Effector memory CD4-positive, alpha-beta T cell (primary cell): ENCODE results near the gene ATP8A1.

Experiments used
- DNase-seq, 3 donors: peaks; one replicate each; pipeline ENCODE4 v3.0.0-alpha.2; 2020
- H3K27ac ChIP-seq: 2 replicates; pipeline ENCODE4 v1.7.0; 2013; ENCODE audit warnings: mild to moderate bottlenecking, low read length, moderate library complexity; ENCODE audit not compliant: insufficient read depth, poor library complexity, severe bottlenecking
- H3K27me3 ChIP-seq: replicated peaks from 2 replicates; pipeline ENCODE4 v1.7.0; 2013; ENCODE audit warnings: mild to moderate bottlenecking, low read length; ENCODE audit not compliant: insufficient read depth, control insufficient read depth, poor library complexity, severe bottlenecking
- H3K36me3 ChIP-seq: 2 replicates; pipeline ENCODE4 v1.7.0; 2013; ENCODE audit warnings: mild to moderate bottlenecking, low read length, moderate library complexity; ENCODE audit not compliant: control insufficient read depth, insufficient read depth
- H3K4me1 ChIP-seq: 2 replicates; pipeline ENCODE4 v1.7.0; 2013; ENCODE audit warnings: low read length, mild to moderate bottlenecking; ENCODE audit not compliant: control insufficient read depth, insufficient read depth, poor library complexity, severe bottlenecking
- H3K4me3 ChIP-seq: 2 replicates; pipeline ENCODE4 v1.7.0; 2013; ENCODE audit warnings: low read length, low read depth, mild to moderate bottlenecking; ENCODE audit not compliant: insufficient read depth, poor library complexity, severe bottlenecking
- H3K9me3 ChIP-seq: 2 replicates; pipeline ENCODE4 v1.7.0; 2013; ENCODE audit warnings: mild to moderate bottlenecking, low read length, moderate library complexity; ENCODE audit not compliant: control insufficient read depth

ATP8A1 gene

DNA sequence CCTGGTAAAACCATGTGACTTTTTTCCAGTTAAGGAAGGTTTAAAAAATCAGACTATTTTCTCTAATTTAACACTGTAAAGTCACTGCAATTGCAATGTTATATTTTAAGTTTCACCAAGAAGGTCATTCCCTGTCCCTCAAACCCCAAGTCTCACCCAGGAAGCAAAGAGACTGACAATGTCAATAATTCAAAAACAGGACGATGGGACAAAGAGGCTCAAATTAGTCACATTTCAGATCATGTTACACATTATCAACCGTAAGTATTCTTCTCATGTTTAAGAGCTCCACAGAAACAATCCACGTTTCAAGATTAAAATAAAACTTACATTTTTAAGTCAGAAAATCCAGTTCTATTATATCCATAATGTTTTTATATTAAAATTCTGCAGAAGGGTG, 246.5 kb downstream of the ATP8A1 start:
- Histone ChIP-seq H3K27ac (no peak overlapping the region), H3K36me3 (peaks cover 26% of the 10 kb centered on the region), H3K9me3 (no peaks in the 10 kb centered on the region), H3K4me1 (no peaks in the 10 kb centered on the region), H3K27me3 (no peaks in the 10 kb centered on the region), H3K4me3 (no peak overlapping the region)
- DNase-seq = no peak

DNA sequence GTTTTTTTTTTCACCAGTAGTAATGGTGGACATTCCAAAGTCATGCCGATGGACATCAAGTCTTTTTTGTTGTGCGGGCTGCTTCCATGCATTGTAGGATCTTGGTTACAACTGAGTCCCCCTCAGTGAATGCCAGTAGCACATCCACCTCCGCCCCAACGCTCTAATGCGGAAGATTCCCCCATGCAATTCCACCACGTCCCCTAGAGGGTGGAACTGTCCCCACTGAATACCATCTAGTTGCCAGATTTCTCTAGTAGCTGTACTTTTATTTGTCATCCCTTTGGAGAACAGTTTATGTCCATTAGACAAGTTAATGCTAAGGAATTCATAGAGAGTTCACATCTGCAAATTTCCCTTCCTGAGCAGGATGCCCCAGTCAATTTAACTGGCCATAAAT, 252.9 kb downstream of the ATP8A1 start:
- Histone ChIP-seq H3K27me3 (peaks cover 4% of the 10 kb centered on the region), H3K27ac (no peak overlapping the region), H3K9me3 (no peaks in the 10 kb centered on the region), H3K36me3 (no peaks in the 10 kb centered on the region), H3K4me1 (peaks cover 3% of the 10 kb centered on the region), H3K4me3 (no peak overlapping the region)
- no peak for DNase-seq

DNA sequence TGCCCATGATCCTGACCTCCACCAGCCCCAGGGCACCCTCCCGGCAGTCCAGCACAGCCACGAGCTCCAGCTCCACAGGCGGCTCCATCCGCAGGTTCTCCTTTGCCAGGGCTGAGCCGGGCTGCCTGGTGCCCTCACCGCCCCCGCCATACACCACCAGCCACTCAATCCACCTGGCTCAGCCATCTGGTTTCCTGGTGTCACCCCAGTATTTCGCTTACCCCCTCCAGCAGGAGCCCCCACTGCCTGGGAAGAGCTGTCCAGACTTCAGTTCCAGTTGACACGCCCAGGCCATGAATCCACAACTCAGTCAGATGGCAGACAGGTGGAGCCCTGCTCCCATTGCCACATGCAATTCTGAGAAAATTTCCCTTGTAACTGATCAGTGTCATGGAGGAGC, 255.7 kb downstream of the ATP8A1 start:
- no peaks in the 10 kb centered on the region for H3K36me3 ChIP-seq
- no peak overlapping the region for H3K27ac ChIP-seq
- no peak for DNase-seq
- no peak overlapping the region for H3K4me3 ChIP-seq
- H3K9me3 ChIP-seq = no peaks in the 10 kb centered on the region
- H3K27me3 ChIP-seq = peaks cover 14% of the 10 kb centered on the region
- H3K4me1 ChIP-seq = peaks cover 17% of the 10 kb centered on the region

DNA sequence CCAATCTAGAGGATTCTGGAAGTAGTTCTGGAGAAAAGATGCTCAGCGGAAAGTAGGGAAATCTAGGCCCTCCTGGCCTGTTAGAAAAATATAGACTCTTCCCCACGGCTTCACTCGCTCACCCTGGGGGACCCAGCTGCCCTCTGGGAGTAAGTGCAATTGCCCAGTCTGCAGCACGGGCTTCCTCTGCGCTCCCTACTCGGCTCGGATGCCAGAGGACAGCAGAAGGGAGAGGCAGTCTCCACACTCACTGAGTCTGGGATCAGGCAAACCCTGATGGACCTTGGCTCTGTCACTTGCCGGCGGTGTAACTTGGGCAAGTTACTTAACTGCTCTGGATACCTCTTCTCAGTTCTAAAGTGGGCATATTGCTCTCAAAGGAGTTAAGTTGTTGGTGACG, 257.5 kb downstream of the ATP8A1 start:
- H3K27ac ChIP-seq = no peak overlapping the region
- peaks cover 14% of the 10 kb centered on the region for H3K27me3 ChIP-seq
- no peaks in the 10 kb centered on the region for H3K9me3 ChIP-seq
- peaks cover 17% of the 10 kb centered on the region for H3K4me1 ChIP-seq
- DNase-seq = no peak
- H3K4me3 ChIP-seq = no peak overlapping the region
- H3K36me3 ChIP-seq = no peaks in the 10 kb centered on the region

DNA sequence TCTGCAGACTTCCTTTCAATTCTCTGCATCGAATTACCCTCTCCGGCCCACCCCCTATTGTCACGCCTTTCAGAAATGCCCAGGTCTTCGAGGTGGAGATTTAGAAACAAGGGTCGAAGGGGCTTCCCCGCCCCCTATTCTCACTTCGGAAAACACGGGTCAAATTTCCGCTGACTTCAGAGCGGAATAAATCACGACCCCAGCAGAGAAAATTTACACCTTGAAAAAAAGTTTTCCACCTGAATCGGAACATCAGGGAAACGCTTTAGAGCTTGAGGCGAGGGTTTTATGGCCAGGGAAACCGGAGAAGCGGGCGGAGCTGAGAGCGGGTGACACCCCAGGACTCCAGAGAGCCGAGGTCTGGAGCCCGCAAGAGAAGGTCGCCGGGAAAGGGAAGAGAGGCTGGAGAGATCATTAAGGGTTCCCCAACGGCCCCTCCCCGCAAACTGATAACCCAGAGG, 258.0 kb downstream of the ATP8A1 start:
- Histone ChIP-seq H3K4me1 (peaks cover 17% of the 10 kb centered on the region), H3K9me3 (no peaks in the 10 kb centered on the region), H3K4me3 (peak overlapping the region; percentile 48), H3K27me3 (peaks cover 14% of the 10 kb centered on the region), H3K36me3 (no peaks in the 10 kb centered on the region), H3K27ac (no peak overlapping the region)
- DNase-seq = no peak

DNA sequence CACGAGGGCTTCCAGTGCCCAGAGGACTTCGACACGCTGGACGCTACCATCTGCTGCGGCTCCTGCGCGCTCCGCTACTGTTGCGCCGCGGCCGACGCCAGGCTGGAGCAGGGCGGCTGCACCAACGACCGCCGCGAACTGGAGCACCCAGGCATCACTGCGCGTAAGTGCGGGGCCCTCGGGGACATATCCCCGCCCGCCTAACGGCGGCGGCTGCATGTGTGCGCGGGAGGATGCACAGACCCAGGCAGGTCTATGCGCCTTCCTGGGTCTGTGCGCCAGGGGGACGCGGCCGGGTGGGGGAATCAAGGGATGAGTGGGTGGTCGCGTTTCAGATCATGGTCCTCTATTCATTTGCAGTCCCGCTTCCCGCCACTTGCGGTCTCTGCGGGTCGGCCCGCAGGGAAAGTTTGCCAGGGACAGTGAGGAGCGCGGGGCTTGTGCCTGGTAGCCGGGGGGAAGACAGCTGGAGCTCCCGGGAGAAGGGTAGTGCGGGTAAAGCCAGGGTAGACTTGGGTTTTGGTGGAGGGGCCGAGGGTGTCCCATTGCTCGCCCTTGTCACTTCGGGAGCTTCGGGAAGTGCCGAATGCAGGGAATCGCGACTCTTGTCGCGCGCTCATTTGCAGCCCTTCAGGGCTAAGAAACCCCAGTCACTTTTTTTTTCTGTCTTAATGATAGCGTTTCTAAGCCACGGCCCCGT, 258.6 kb downstream of the ATP8A1 start:
- Histone ChIP-seq H3K36me3 (no peaks in the 10 kb centered on the region), H3K4me3 (peak overlapping the region; percentile 48), H3K4me1 (peaks cover 17% of the 10 kb centered on the region), H3K27ac (no peak overlapping the region), H3K9me3 (no peaks in the 10 kb centered on the region), H3K27me3 (peaks cover 14% of the 10 kb centered on the region)
- DNase-seq = no peak

DNA sequence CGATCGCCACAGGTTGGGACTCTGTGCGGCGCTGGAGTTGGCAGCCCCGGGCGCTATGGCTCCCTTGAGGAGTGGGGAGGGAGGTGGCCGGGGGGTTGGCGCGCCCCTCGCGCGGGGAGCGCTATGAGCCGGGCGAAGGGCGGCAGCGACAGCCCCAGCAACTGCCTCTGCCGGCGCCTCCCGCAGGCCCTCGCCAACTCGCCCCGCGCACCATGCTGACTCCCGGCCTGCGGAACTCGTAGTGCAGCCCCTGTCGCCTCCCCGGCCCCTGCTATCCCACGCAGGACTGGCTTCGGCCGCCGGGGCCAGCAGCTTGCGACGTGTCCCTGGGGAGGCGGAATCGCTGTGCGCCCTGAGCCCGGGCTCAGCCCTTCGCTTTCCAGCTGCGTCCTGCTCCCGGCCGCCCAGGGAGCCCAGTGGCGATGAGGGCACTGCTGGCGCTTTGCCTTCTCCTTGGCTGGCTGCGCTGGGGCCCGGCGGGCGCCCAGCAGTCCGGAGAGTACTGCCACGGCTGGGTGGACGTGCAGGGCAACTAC, 259.2 kb downstream of the ATP8A1 start:
- peaks cover 14% of the 10 kb centered on the region for H3K27me3 ChIP-seq
- H3K9me3 ChIP-seq = no peaks in the 10 kb centered on the region
- no peak overlapping the region for H3K27ac ChIP-seq
- H3K4me1 ChIP-seq = peaks cover 17% of the 10 kb centered on the region
- H3K36me3 ChIP-seq = no peaks in the 10 kb centered on the region
- DNase-seq = no peak
- peak overlapping the region; percentile 48 for H3K4me3 ChIP-seq

DNA sequence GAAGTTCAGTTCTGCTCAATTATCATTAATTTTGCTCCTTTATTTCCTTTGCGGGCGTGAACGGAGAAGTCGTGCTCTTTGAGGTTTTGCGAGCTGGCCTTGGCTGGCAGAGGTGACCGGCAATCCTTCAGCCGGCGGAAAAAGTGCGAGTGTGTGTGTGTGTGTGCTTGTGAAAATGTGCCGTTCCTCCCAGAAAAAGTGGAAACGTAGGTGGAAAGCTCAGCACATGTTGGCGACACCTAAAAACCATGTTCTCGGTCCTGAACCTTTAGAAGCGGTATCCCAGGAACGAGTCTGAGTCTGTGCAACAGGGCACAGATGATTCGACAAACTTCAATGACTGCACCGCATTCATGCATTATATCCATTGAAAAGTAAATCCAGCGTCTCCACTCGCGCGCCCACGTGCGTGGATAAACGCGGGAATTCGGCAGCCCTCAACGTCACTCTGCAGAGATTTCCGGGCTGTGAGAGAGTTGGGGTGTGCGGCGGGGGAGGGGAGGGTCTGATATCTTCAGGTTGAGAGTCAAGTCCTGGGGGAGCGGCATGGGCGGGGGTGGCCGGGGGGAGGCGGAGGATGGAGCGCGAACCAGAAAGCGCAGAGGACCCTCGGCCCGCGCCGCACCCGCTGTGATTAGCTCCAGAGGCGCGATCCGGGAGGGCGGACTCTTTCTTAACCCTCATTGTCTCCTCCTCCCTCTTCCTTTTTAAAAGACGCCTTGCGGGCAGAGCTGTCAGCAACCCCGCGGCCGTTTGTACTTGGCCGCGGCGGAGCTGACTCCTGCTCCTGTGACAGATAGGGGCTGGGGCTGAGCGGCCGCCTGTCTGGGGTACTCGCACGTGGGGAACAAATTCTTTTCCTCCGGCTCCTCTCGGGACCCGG, 259.9 kb downstream of the ATP8A1 start, which contains the start of gene SHISA3:
Gene SHISA3 (plus strand): TSS at position 737 of the 883 bp plus-strand sequence. CDS start 569 bp downstream, outside the sequence.
- Histone ChIP-seq H3K27ac (no peak within 1 kb of the TSS), H3K36me3 (no peaks in the 10 kb centered on the region), H3K27me3 (peaks cover 14% of the 10 kb centered on the region), H3K9me3 (no peaks in the 10 kb centered on the region), H3K4me1 (peaks cover 17% of the 10 kb centered on the region), H3K4me3 (peak within 1 kb of the TSS; percentile 48)
- no peak for DNase-seq

DNA sequence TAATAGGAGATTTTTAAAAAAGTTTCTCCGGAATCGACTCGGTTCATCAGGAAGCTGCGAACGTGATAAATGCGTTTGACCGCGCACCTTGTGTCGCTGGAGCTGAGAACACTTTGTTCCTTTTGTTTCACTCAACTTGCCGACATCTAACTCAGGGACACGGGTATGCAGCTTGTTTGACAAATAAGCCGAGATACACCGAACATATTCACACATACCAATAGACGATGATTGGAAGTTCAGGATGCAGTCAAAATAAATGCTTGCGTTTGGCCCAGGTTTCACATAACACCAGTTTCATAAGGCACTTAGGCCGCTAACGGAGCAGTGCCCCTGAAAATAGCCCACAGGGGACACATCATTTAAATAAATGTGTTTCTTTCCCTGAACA, 260.5 kb downstream of the ATP8A1 start:
- no peak overlapping the region for H3K27ac ChIP-seq
- peaks cover 14% of the 10 kb centered on the region for H3K27me3 ChIP-seq
- peaks cover 17% of the 10 kb centered on the region for H3K4me1 ChIP-seq
- H3K9me3 ChIP-seq = no peaks in the 10 kb centered on the region
- no peaks in the 10 kb centered on the region for H3K36me3 ChIP-seq
- no peak overlapping the region for H3K4me3 ChIP-seq
- no peak for DNase-seq

DNA sequence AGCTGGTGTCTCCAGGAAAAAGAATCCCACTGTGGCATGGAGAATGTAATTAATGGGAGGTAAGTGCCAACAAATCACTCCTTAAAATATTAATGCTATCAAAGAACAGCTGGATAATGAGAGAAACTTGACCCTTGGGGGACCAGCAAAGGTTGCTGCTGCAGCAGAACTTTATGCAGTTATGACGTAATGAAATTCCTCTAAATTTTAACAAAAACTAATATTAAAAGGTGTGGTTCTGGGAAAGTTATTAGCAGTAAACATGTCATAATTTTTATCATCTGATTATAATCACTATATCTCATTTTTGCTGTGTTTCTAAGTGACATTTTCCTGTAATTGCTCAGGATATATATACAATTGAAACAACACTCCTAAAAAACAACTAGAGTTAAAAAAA, 261.3 kb downstream of the ATP8A1 start:
- H3K27me3 ChIP-seq = peaks cover 14% of the 10 kb centered on the region

More for the DNA sequence above, 261.3 kb downstream of the ATP8A1 start:
- no peak for DNase-seq
- Histone ChIP-seq H3K9me3 (no peaks in the 10 kb centered on the region), H3K4me1 (peaks cover 17% of the 10 kb centered on the region), H3K36me3 (no peaks in the 10 kb centered on the region), H3K27ac (no peak overlapping the region), H3K4me3 (no peak overlapping the region)
